WERI-Rb-1 (cell line): ENCODE data around the gene MAN2A2.

ENCODE experiments used
- DNase-seq: peaks from one replicate; pipeline ENCODE4 v3.0.0-alpha.2; 2020
- H3K27ac ChIP-seq: fragments of 250-450 bp; sonication (Bioruptor Pico); 2 replicates; pipeline ENCODE4 v1.5.1; 2020; ENCODE audit warnings: mild to moderate bottlenecking, moderate library complexity
- H3K27me3 ChIP-seq: fragments of 250-450 bp; sonication (Bioruptor Pico); 2 replicates; pipeline ENCODE4 v1.5.1; 2021; ENCODE audit warnings: mild to moderate bottlenecking, low read depth, moderate library complexity; ENCODE audit not compliant: insufficient read depth, severe bottlenecking
- H3K36me3 ChIP-seq: fragments of 250-450 bp; sonication (Bioruptor Pico); 2 replicates; pipeline ENCODE4 v1.5.1; 2020; ENCODE audit warnings: mild to moderate bottlenecking, moderate library complexity
- H3K4me3 ChIP-seq: 2 replicates; pipeline ENCODE4 v1.5.1; 2011; ENCODE audit warnings: low read depth, mild to moderate bottlenecking, control low read depth, low read length
- H3K9me3 ChIP-seq: fragments of 250-450 bp; sonication (Bioruptor Pico); 2 replicates; pipeline ENCODE4 v1.5.1; 2021; ENCODE audit warnings: mild to moderate bottlenecking, moderate library complexity; ENCODE audit not compliant: severe bottlenecking
- CTCF ChIP-seq: IDR thresholded peaks from 2 replicates; pipeline ENCODE4 v1.5.1; 2011; ENCODE audit warnings: low read depth, mild to moderate bottlenecking, control low read depth, inconsistent platforms, low read length

MAN2A2 gene

GRCh38 chr15:90902840-90903732 lies at the start of gene MAN2A2:
MAN2A2 (plus strand) TSS chr15:90903302; CDS start chr15:90904208, 906 bp downstream.
- H3K27me3 ChIP-seq, result peaks cover 64% of the 10 kb centered on the region
- H3K27ac ChIP-seq, result no peak within 1 kb of the TSS
- peak; percentile 36 for DNase-seq
- peak within 1 kb of the TSS; percentile 49 for H3K4me3 ChIP-seq
- H3K9me3 ChIP-seq, result no peaks in the 10 kb centered on the region
- no peaks in the 10 kb centered on the region for H3K36me3 ChIP-seq
- no peak for TF ChIP-seq CTCF

GRCh38 chr15:90855139-90855538 lies 48.0 kb upstream of the MAN2A2 start:
- Histone ChIP-seq H3K27ac (no peak overlapping the region), H3K9me3 (no peaks in the 10 kb centered on the region), H3K4me3 (no peak overlapping the region), H3K36me3 (no peaks in the 10 kb centered on the region), H3K27me3 (no peaks in the 10 kb centered on the region)
- no peak for DNase-seq
- no peak for TF ChIP-seq CTCF

- Histone ChIP-seq H3K9me3 (no peaks in the 10 kb centered on the region), H3K27ac (no peak overlapping the region), H3K36me3 (no peaks in the 10 kb centered on the region), H3K27me3 (no peaks in the 10 kb centered on the region), H3K4me3 (no peak overlapping the region)
- DNase-seq, result no peak
- TF ChIP-seq CTCF, result no peak
Measured at GRCh38 chr15:90857337-90857736, 45.8 kb upstream of the MAN2A2 start.

GRCh38 chr15:90857883-90858443 lies 45.1 kb upstream of the MAN2A2 start:
- TF ChIP-seq CTCF, result no peak
- no peak overlapping the region for H3K27ac ChIP-seq
- DNase-seq, result no peak
- no peaks in the 10 kb centered on the region for H3K9me3 ChIP-seq
- no peak overlapping the region for H3K4me3 ChIP-seq
- H3K27me3 ChIP-seq, result no peaks in the 10 kb centered on the region
- no peaks in the 10 kb centered on the region for H3K36me3 ChIP-seq

- Histone ChIP-seq H3K27me3 (no peaks in the 10 kb centered on the region), H3K27ac (no peak overlapping the region)
- DNase-seq, result peak; percentile 33
Measured at GRCh38 chr15:90859234-90860131, 43.6 kb upstream of the MAN2A2 start.

More at GRCh38 chr15:90859234-90860131, 43.6 kb upstream of the MAN2A2 start:
- no peak for TF ChIP-seq CTCF
- H3K36me3 ChIP-seq, result no peaks in the 10 kb centered on the region
- no peak overlapping the region for H3K4me3 ChIP-seq
- no peaks in the 10 kb centered on the region for H3K9me3 ChIP-seq
